Measurements from ENCODE around the gene ZNF333.

The ZNF333 gene

DNA sequence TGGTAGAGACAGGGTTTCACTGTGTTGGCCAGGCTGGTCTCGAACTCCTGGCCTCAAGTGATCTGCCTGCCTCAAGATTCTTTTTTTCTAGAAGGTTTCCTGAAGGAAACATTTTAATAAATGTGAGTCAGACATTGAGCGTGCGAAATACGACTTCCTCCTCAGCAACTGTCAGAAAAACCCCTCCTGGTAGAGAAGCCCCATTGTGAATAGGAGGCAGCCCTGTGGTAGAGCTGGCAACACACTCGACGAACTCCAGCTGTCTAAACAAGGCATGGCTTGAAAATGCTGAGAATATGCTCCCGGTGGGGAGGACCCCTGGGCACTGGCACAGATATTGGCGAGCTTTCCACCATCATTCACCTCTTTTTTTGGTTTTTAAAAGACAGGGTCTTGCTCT, 9.8 kb downstream of the ZNF333 start:
- Histone ChIP-seq H3K9ac (ENCODE audit: low read length in 2 of 2) (no peak overlapping the region), H3K4me3 (ENCODE audit: low read length in 2 of 2) (no peak overlapping the region), H3K27ac (ENCODE audit: low read length) (no peak overlapping the region), H3K4me1 (ENCODE audit: control insufficient read depth, insufficient read depth, low read length) (no peaks in the 10 kb centered on the region), H3K27me3 (ENCODE audit: control insufficient read depth in 1 of 2, insufficient read depth in 2 of 2, low read length in 2 of 2) (no peaks in the 10 kb centered on the region), H3K36me3 (ENCODE audit: control insufficient read depth in 2 of 2, insufficient read depth in 2 of 2, low read length in 2 of 2) (peaks cover 69 to 76% of the 10 kb centered on the region in 2 donors), H3K9me3 (ENCODE audit: control insufficient read depth in 2 of 2, low read length in 2 of 2) (no peaks in the 10 kb centered on the region)

DNA sequence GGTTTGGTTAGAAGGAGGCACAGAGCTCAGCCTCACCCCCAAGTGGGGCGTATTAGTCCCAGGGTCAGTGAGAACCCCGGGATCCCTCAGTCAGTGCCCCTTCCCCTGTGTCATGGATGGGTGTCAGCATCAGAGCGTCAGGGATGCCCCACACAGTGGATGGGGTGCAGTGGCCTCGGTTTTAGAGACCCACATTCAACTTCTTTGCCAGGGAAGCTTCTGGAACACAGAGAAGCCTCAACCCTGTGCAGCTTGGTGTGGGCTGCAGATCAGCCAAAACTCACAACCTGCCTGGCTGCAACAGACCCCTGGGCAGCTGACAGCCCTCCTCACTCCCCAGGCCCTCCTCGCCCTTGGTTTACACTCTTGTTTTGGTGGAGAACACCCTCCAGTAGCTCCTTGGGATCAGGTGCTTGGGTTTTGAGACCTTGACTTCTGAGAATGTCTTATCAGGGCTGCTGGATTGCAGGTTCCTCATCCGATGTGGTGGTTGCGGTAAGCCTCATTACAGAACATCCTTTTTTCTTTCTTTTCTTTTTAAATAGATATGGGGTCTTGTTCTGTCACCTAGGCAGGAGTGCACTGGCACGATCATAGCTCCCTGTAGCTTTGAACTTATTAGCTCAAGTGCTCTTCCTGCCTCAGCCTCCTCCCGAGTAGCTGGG, 11.0 kb downstream of the ZNF333 start:
- H3K27ac ChIP-seq (ENCODE audit: low read length), result no peak overlapping the region
- no peaks in the 10 kb centered on the region for H3K9me3 ChIP-seq (ENCODE audit: control insufficient read depth in 2 of 2, low read length in 2 of 2)
- H3K27me3 ChIP-seq (ENCODE audit: control insufficient read depth in 1 of 2, insufficient read depth in 2 of 2, low read length in 2 of 2), result no peaks in the 10 kb centered on the region
- no peaks in the 10 kb centered on the region for H3K4me1 ChIP-seq (ENCODE audit: control insufficient read depth, insufficient read depth, low read length)
- H3K36me3 ChIP-seq (ENCODE audit: control insufficient read depth in 2 of 2, insufficient read depth in 2 of 2, low read length in 2 of 2), result peaks cover 70 to 77% of the 10 kb centered on the region in 2 donors
- no peak overlapping the region for H3K4me3 ChIP-seq (ENCODE audit: low read length in 2 of 2)
- no peak overlapping the region for H3K9ac ChIP-seq (ENCODE audit: low read length in 2 of 2)

DNA sequence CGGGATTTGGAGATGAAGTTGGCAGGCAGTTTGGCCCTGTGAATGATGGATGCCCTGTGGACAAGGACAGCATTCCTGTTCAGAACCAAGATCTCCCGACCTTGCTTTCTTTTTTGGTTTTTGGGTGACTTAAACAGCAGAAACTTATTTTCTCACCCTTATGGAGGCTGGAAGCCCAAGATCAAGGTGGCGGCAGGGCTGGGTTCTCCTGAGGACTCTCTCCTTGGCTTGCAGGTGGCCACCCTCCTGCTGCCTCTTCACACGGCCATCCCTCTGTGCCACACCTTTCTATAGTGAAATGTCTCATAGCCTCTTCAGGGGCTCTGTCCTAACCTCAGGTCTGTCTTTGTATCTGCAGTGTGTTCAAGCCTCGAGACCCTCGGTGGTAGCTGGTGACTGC, 14.0 kb downstream of the ZNF333 start:
- H3K27ac ChIP-seq (ENCODE audit: low read length), result no peak overlapping the region
- H3K9me3 ChIP-seq (ENCODE audit: control insufficient read depth in 2 of 2, low read length in 2 of 2), result no peaks in the 10 kb centered on the region
- H3K4me3 ChIP-seq (ENCODE audit: low read length in 2 of 2), result no peak overlapping the region
- H3K36me3 ChIP-seq (ENCODE audit: control insufficient read depth in 2 of 2, insufficient read depth in 2 of 2, low read length in 2 of 2), result peaks cover 80 to 83% of the 10 kb centered on the region in 2 donors
- no peaks in the 10 kb centered on the region for H3K4me1 ChIP-seq (ENCODE audit: control insufficient read depth, insufficient read depth, low read length)
- H3K9ac ChIP-seq (ENCODE audit: low read length in 2 of 2), result no peak overlapping the region
- no peaks in the 10 kb centered on the region for H3K27me3 ChIP-seq (ENCODE audit: control insufficient read depth in 1 of 2, insufficient read depth in 2 of 2, low read length in 2 of 2)

DNA sequence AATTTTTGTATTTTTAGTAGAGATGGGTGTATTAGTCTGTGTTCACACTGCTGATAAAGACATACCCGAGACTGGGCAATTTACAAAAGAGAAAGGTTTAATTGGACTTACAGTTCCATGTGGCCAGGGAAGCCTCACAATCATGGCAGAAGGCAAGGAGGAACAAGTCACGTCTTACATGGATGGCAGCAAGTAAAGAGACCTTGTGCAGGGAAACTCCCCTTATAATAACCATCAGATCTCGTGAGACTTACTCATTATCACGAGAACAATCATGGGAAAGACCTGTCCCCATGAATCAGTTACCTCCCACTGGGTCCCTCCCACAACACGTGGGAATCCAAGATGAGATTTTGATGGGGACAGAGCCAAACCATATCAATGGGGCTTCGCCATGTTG, 14.6 kb downstream of the ZNF333 start:
- H3K4me3 ChIP-seq (ENCODE audit: low read length in 2 of 2), result no peak overlapping the region
- no peak overlapping the region for H3K27ac ChIP-seq (ENCODE audit: low read length)
- no peak overlapping the region for H3K9ac ChIP-seq (ENCODE audit: low read length in 2 of 2)
- H3K27me3 ChIP-seq (ENCODE audit: control insufficient read depth in 1 of 2, insufficient read depth in 2 of 2, low read length in 2 of 2), result no peaks in the 10 kb centered on the region
- peaks cover 81 to 83% of the 10 kb centered on the region in 2 donors for H3K36me3 ChIP-seq (ENCODE audit: control insufficient read depth in 2 of 2, insufficient read depth in 2 of 2, low read length in 2 of 2)
- H3K4me1 ChIP-seq (ENCODE audit: control insufficient read depth, insufficient read depth, low read length), result no peaks in the 10 kb centered on the region
- H3K9me3 ChIP-seq (ENCODE audit: control insufficient read depth in 2 of 2, low read length in 2 of 2), result no peaks in the 10 kb centered on the region

DNA sequence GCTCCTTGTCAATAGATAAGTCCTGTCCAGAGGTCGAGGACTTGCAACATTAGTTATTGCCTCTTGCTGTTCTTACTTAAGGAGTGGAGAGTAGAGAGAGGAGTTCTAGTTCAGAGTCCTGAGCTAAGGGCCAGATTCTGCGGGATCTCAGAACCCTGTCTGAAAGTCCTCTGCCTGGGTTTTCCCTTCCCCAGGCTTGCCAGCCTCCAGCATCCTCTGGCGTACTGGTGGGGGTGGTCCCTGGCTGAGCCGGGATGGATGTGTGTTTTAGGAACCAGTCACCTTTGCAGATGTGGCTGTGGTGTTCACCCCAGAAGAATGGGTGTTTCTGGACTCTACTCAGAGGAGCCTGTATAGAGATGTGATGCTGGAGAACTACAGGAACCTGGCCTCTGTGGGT, 26.0 kb downstream of the ZNF333 start:
- Histone ChIP-seq H3K4me1 (ENCODE audit: control insufficient read depth, insufficient read depth, low read length) (no peaks in the 10 kb centered on the region), H3K4me3 (ENCODE audit: low read length in 2 of 2) (no peak overlapping the region), H3K36me3 (ENCODE audit: control insufficient read depth in 2 of 2, insufficient read depth in 2 of 2, low read length in 2 of 2) (peaks cover 80 to 82% of the 10 kb centered on the region in 2 donors), H3K9ac (ENCODE audit: low read length in 2 of 2) (no peak overlapping the region), H3K9me3 (ENCODE audit: control insufficient read depth in 2 of 2, low read length in 2 of 2) (peaks cover 49 to 59% of the 10 kb centered on the region in 2 donors), H3K27me3 (ENCODE audit: control insufficient read depth in 1 of 2, insufficient read depth in 2 of 2, low read length in 2 of 2) (no peaks in the 10 kb centered on the region), H3K27ac (ENCODE audit: low read length) (no peak overlapping the region)

DNA sequence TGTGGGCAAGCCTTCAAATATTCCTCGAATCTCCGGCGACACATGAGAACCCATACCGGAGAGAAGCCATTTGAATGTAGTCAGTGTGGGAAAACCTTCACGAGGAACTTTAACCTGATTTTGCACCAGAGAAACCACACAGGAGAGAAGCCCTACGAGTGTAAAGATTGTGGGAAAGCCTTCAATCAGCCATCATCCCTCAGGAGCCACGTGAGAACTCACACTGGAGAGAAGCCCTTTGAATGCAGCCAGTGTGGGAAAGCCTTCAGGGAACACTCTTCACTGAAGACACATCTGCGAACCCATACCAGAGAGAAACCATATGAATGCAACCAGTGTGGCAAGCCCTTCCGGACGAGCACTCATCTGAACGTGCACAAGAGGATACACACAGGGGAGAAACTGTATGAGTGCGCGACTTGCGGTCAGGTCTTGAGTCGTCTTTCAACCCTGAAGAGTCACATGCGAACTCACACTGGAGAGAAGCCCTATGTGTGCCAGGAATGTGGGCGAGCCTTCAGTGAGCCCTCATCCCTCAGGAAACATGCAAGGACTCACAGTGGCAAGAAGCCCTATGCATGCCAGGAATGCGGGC, 28.8 kb downstream of the ZNF333 start:
- H3K36me3 ChIP-seq (ENCODE audit: control insufficient read depth in 2 of 2, insufficient read depth in 2 of 2, low read length in 2 of 2), result peaks cover 69 to 72% of the 10 kb centered on the region in 2 donors
- H3K27ac ChIP-seq (ENCODE audit: low read length), result no peak overlapping the region
- H3K4me1 ChIP-seq (ENCODE audit: control insufficient read depth, insufficient read depth, low read length), result no peaks in the 10 kb centered on the region
- H3K9me3 ChIP-seq (ENCODE audit: control insufficient read depth in 2 of 2, low read length in 2 of 2), result peaks cover 57 to 85% of the 10 kb centered on the region in 2 donors
- no peak overlapping the region for H3K9ac ChIP-seq (ENCODE audit: low read length in 2 of 2)
- no peaks in the 10 kb centered on the region for H3K27me3 ChIP-seq (ENCODE audit: control insufficient read depth in 1 of 2, insufficient read depth in 2 of 2, low read length in 2 of 2)
- H3K4me3 ChIP-seq (ENCODE audit: low read length in 2 of 2), result peak overlapping the region; percentile 35 to 40

DNA sequence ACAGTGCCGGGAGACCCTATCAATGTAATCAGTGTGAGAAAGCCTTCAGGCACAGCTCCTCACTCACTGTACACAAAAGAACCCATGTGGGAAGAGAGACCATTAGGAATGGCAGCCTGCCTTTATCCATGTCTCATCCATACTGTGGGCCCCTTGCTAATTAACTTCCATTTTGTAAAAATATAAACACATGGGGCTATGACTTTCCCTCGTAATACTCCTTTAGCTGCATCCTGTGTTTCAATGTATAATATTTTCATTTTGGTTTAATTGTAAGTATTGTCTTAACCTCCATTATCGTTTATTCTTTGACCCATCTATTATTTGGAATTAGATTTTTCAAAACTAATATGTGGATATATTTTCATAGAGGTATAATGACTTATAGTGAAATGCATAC, 29.3 kb downstream of the ZNF333 start:
- no peak overlapping the region for H3K27ac ChIP-seq (ENCODE audit: low read length)
- no peak overlapping the region for H3K9ac ChIP-seq (ENCODE audit: low read length in 2 of 2)
- H3K4me1 ChIP-seq (ENCODE audit: control insufficient read depth, insufficient read depth, low read length), result no peaks in the 10 kb centered on the region
- H3K9me3 ChIP-seq (ENCODE audit: control insufficient read depth in 2 of 2, low read length in 2 of 2), result peaks cover 63 to 86% of the 10 kb centered on the region in 2 donors
- no peaks in the 10 kb centered on the region for H3K27me3 ChIP-seq (ENCODE audit: control insufficient read depth in 1 of 2, insufficient read depth in 2 of 2, low read length in 2 of 2)
- H3K36me3 ChIP-seq (ENCODE audit: control insufficient read depth in 2 of 2, insufficient read depth in 2 of 2, low read length in 2 of 2), result peaks cover 68 to 71% of the 10 kb centered on the region in 2 donors
- H3K4me3 ChIP-seq (ENCODE audit: low read length in 2 of 2), result peak overlapping the region; percentile 35 to 40

DNA sequence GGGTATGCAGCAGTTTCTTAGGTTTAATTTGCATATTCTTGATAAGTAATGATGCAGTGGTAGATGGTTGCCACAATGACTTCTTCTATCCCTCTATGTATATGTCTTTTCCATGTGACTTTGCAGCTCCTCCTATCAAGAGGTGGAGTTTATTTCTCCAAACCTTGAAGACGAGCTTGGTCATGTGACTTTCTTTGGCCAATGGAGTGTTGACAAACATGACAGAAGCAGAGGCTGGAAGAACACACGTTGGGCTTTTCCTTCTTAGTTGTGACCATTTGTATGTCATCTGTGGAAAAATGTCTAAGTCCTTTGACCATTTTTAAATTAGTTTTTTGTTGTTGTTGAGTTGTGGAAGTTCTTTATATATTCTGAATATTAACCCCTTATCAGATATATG, 32.3 kb downstream of the ZNF333 start:
- Histone ChIP-seq H3K36me3 (ENCODE audit: control insufficient read depth in 2 of 2, insufficient read depth in 2 of 2, low read length in 2 of 2) (peaks cover 39 to 41% of the 10 kb centered on the region in 2 donors), H3K27me3 (ENCODE audit: control insufficient read depth in 1 of 2, insufficient read depth in 2 of 2, low read length in 2 of 2) (no peaks in the 10 kb centered on the region), H3K9ac (ENCODE audit: low read length in 2 of 2) (no peak overlapping the region), H3K4me3 (ENCODE audit: low read length in 2 of 2) (no peak overlapping the region), H3K4me1 (ENCODE audit: control insufficient read depth, insufficient read depth, low read length) (no peaks in the 10 kb centered on the region), H3K9me3 (ENCODE audit: control insufficient read depth in 2 of 2, low read length in 2 of 2) (peaks cover 58 to 82% of the 10 kb centered on the region in 2 donors), H3K27ac (ENCODE audit: low read length) (no peak overlapping the region)

DNA sequence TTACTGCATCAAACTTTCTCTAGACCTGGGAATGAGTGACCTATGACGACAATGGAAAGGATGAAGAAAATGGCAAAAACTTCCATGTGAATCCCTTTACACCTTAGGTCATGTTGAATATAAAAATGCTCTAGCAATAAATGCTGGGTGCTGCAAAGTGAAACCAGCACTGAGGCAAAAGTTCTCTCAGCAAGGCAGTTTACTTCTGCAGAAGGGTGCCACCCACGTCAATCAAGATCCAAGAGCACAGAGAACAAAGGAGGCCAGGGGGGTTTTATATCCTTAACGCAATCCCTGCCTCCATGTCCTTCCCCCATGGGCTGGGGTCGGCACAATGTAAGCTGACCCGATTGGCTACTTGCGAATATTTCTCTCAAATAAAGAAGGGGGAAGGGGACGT, 38.7 kb downstream of the ZNF333 start:
- H3K9me3 ChIP-seq (ENCODE audit: control insufficient read depth in 2 of 2, low read length in 2 of 2), result peaks cover 24 to 53% of the 10 kb centered on the region in 2 donors
- H3K27ac ChIP-seq (ENCODE audit: low read length), result no peak overlapping the region
- H3K4me1 ChIP-seq (ENCODE audit: control insufficient read depth, insufficient read depth, low read length), result no peaks in the 10 kb centered on the region
- no peak overlapping the region for H3K4me3 ChIP-seq (ENCODE audit: low read length in 2 of 2)
- H3K27me3 ChIP-seq (ENCODE audit: control insufficient read depth in 1 of 2, insufficient read depth in 2 of 2, low read length in 2 of 2), result no peaks in the 10 kb centered on the region
- H3K36me3 ChIP-seq (ENCODE audit: control insufficient read depth in 2 of 2, insufficient read depth in 2 of 2, low read length in 2 of 2), result peaks cover 3 to 4% of the 10 kb centered on the region in 2 donors
- H3K9ac ChIP-seq (ENCODE audit: low read length in 2 of 2), result no peak overlapping the region

DNA sequence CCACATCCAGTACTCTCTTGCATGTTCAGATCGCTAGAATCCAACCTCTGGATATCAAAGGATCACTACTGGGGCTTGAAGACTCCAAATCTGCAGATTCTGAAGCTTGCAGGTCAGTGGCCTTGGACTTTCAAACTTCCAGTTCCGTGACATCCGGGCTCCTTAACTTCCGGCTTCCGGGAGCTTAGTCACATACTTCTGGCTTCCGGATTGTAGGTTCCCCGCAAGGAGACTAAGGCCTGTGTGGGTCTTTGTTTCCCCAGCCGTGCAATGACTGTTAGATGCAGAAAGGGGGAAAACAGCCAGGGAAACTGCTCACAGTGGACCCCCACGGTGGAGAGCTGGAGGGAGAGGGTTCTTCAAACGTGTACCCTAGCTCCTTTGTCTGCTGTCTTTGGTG, 41.4 kb downstream of the ZNF333 start:
- Histone ChIP-seq H3K9ac (ENCODE audit: low read length in 2 of 2) (no peak overlapping the region), H3K9me3 (ENCODE audit: control insufficient read depth in 2 of 2, low read length in 2 of 2) (peaks cover 14 to 28% of the 10 kb centered on the region in 2 donors), H3K36me3 (ENCODE audit: control insufficient read depth in 2 of 2, insufficient read depth in 2 of 2, low read length in 2 of 2) (no peaks in the 10 kb centered on the region), H3K27ac (ENCODE audit: low read length) (no peak overlapping the region), H3K4me1 (ENCODE audit: control insufficient read depth, insufficient read depth, low read length) (no peaks in the 10 kb centered on the region), H3K27me3 (ENCODE audit: control insufficient read depth in 1 of 2, insufficient read depth in 2 of 2, low read length in 2 of 2) (no peaks in the 10 kb centered on the region), H3K4me3 (ENCODE audit: low read length in 2 of 2) (no peak overlapping the region)

DNA sequence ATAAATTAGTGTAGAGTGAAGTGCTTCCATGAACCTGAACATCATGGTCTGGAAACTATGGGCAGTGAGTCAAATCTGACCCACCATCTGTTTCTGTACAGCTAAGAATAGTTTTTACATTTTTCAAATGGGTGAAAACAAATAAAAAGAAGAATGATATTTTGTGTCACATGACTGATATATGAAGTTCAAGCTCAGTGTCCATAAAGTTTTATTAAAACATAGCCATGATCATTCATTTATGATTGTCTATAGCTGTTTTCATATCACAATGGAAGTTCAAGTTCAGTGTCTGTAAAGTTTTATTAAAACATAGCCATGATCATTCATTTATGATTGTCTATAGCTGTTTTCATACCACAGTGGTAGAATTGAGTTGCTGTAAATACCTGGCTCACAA, 42.7 kb downstream of the ZNF333 start:
- H3K36me3 ChIP-seq (ENCODE audit: control insufficient read depth in 2 of 2, insufficient read depth in 2 of 2, low read length in 2 of 2), result no peaks in the 10 kb centered on the region
- H3K27ac ChIP-seq (ENCODE audit: low read length), result no peak overlapping the region
- no peak overlapping the region for H3K9ac ChIP-seq (ENCODE audit: low read length in 2 of 2)
- H3K4me3 ChIP-seq (ENCODE audit: low read length in 2 of 2), result no peak overlapping the region
- peaks cover 10 to 18% of the 10 kb centered on the region in 2 donors for H3K9me3 ChIP-seq (ENCODE audit: control insufficient read depth in 2 of 2, low read length in 2 of 2)
- no peaks in the 10 kb centered on the region for H3K4me1 ChIP-seq (ENCODE audit: control insufficient read depth, insufficient read depth, low read length)
- H3K27me3 ChIP-seq (ENCODE audit: control insufficient read depth in 1 of 2, insufficient read depth in 2 of 2, low read length in 2 of 2), result no peaks in the 10 kb centered on the region
